Neural cell (in vitro differentiated cells): ENCODE measurements around the gene IFT43. TPM values are rescaled to one million over a fixed set of nuclear protein-coding genes. Genes with fewer than 3 reads are reported as not detected.

Experiments used
- H2AFZ ChIP-seq: fragments of 200-600, 300-800 bp; sonication (generic), shearing (Covaris generic); 2 replicates; pipeline ENCODE4 v1.6.0; 2014; ENCODE audit warnings: low read depth, mild to moderate bottlenecking, antibody characterized with exemption, low read length, moderate library complexity
- H3F3A ChIP-seq: fragments of 200-600 bp; shearing (Covaris generic); 2 replicates; pipeline ENCODE4 v1.6.1; 2016; ENCODE audit warnings: mild to moderate bottlenecking, moderate library complexity, mixed read lengths, antibody characterized with exemption, low read length; ENCODE audit not compliant: insufficient read depth, poor library complexity, severe bottlenecking
- H3K27ac ChIP-seq: fragments of 200-600, 300-800 bp; sonication (generic), shearing (Covaris generic); 2 replicates; pipeline ENCODE4 v1.5.1; 2014; ENCODE audit warnings: mild to moderate bottlenecking, low read length, moderate library complexity
- H3K27me3 ChIP-seq: fragments of 300-800, 200-600 bp; sonication (generic), shearing (Covaris generic); 2 replicates; pipeline ENCODE4 v1.6.0; 2014; ENCODE audit warnings: mild to moderate bottlenecking, low read depth, low read length, moderate library complexity; ENCODE audit not compliant: insufficient read depth
- H3K36me3 ChIP-seq: fragments of 300-800, 200-600 bp; sonication (generic), shearing (Covaris generic); 2 replicates; pipeline ENCODE4 v1.5.1; 2014; ENCODE audit warnings: mild to moderate bottlenecking, antibody characterized with exemption, low read length, moderate library complexity; ENCODE audit not compliant: insufficient read depth
- H3K4me2 ChIP-seq: fragments of 300-800, 200-600 bp; sonication (generic), shearing (Covaris generic); 2 replicates; pipeline ENCODE4 v1.6.0; 2014; ENCODE audit warnings: mild to moderate bottlenecking, low read length
- H3K4me3 ChIP-seq: fragments of 300-800, 200-600 bp; sonication (generic), shearing (Covaris generic); 2 replicates; pipeline ENCODE4 v1.5.1; 2014; ENCODE audit warnings: mild to moderate bottlenecking, low read length, moderate library complexity
- H3K79me2 ChIP-seq: fragments of 200-600 bp; shearing (Covaris generic); replicated peaks from 2 replicates; pipeline ENCODE4 v1.6.0; 2014; ENCODE audit warnings: mild to moderate bottlenecking, low read length, moderate library complexity; ENCODE audit not compliant: insufficient read depth
- H3K9ac ChIP-seq: fragments of 300-800, 200-600 bp; sonication (generic), shearing (Covaris generic); 2 replicates; pipeline ENCODE4 v1.6.1; 2016; ENCODE audit warnings: mild to moderate bottlenecking, low read length, mixed read lengths
- H3K9me2 ChIP-seq: fragments of 200-600 bp; shearing (Covaris generic); 2 replicates; pipeline ENCODE4 v1.6.1; 2016; ENCODE audit warnings: mild to moderate bottlenecking, low read length, mixed read lengths; ENCODE audit not compliant: insufficient read depth
- H3K9me3 ChIP-seq: fragments of 200-600, 300-800 bp; sonication (generic), shearing (Covaris generic); 2 replicates; pipeline ENCODE4 v1.6.1; 2016; ENCODE audit warnings: mild to moderate bottlenecking, mixed run types, low read length, moderate library complexity, mixed read lengths
- H4K20me1 ChIP-seq: fragments of 200-600 bp; shearing (Covaris generic); 2 replicates; pipeline ENCODE4 v1.6.1; 2016; ENCODE audit warnings: mild to moderate bottlenecking, mixed run types; ENCODE audit not compliant: insufficient read depth
- EP300 ChIP-seq: fragments of 450-650 bp; conservative IDR thresholded peaks from 2 replicates; pipeline ENCODE4 v1.6.1; 2014; ENCODE audit warnings: antibody characterized with exemption, mild to moderate bottlenecking, moderate library complexity; ENCODE audit not compliant: poor library complexity, severe bottlenecking
- EZH2 ChIP-seq: fragments of 200-600, 300-800 bp; shearing (Covaris generic), sonication (generic); IDR thresholded peaks from 2 replicates; pipeline ENCODE4 v1.6.1; 2014; ENCODE audit warnings: antibody characterized with exemption, low read length, borderline replicate concordance, mild to moderate bottlenecking; ENCODE audit not compliant: insufficient read depth, poor library complexity, severe bottlenecking
- MXI1 ChIP-seq: fragments of 450-650 bp; conservative IDR thresholded peaks from 2 replicates; pipeline ENCODE4 v1.6.1; 2014; ENCODE audit warnings: antibody characterized with exemption, mild to moderate bottlenecking; ENCODE audit not compliant: poor library complexity, severe bottlenecking
- POLR2AphosphoS5 ChIP-seq: IDR thresholded peaks from 2 replicates; pipeline ENCODE4 v1.6.1; 2012
- RAD21 ChIP-seq: fragments of 450-650 bp; conservative IDR thresholded peaks from 2 replicates; pipeline ENCODE4 v1.6.1; 2014; ENCODE audit warnings: antibody characterized with exemption, mild to moderate bottlenecking, moderate library complexity
- SMC3 ChIP-seq: fragments of 450-650 bp; conservative IDR thresholded peaks from 2 replicates; pipeline ENCODE4 v1.6.1; 2014; ENCODE audit warnings: antibody characterized with exemption, mild to moderate bottlenecking, moderate library complexity; ENCODE audit not compliant: poor library complexity
- TAF1 ChIP-seq: IDR thresholded peaks from 2 replicates; pipeline ENCODE4 v1.6.1; 2012; ENCODE audit warnings: low read depth
- polyA plus RNA-seq: library from polyadenylated mRNA; depleted of rRNA; stranded (reverse); fragments of >200 nt; gene quantifications from 2 replicates; pipeline ENCODE4 v1.2.3, GENCODE V29; 2014
- TF ChIP-seq, protein P1 (sequence below): fragments of 450-650 bp; IDR thresholded peaks from 2 replicates; pipeline ENCODE4 v1.5.1; 2014; ENCODE audit warnings: antibody characterized with exemption, mild to moderate bottlenecking, moderate library complexity; ENCODE audit not compliant: poor library complexity, severe bottlenecking
- TF ChIP-seq, protein P2 (sequence below): IDR thresholded peaks from 2 replicates; pipeline ENCODE4 v1.6.1; 2012; ENCODE audit warnings: borderline replicate concordance

The IFT43 gene
- polyA plus RNA-seq, 1 donor from 2014 or later = 102 TPM

DNA sequence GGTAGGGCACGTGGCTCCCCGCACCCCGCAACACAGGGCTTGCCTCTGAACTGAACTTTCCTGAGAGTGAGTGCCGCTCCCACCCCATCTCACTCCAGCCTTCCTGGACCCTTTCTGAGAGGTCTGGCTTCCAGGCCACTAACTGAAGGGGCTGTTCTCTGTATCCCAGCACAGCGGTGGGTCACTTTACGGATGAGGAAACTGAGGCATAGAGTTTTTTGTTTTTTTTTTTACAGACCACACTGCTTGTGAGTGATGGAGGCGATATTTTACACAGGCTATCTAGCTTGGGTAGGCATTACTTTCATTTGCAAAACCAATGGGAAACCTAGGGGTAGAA lies 2.6 kb upstream of the IFT43 start:
- H3K79me2 ChIP-seq = peaks cover 11% of the 10 kb centered on the region
- H3K4me2 ChIP-seq = no peak overlapping the region
- TF ChIP-seq POLR2AphosphoS5 = no peak
- TF ChIP-seq, protein P1, sequence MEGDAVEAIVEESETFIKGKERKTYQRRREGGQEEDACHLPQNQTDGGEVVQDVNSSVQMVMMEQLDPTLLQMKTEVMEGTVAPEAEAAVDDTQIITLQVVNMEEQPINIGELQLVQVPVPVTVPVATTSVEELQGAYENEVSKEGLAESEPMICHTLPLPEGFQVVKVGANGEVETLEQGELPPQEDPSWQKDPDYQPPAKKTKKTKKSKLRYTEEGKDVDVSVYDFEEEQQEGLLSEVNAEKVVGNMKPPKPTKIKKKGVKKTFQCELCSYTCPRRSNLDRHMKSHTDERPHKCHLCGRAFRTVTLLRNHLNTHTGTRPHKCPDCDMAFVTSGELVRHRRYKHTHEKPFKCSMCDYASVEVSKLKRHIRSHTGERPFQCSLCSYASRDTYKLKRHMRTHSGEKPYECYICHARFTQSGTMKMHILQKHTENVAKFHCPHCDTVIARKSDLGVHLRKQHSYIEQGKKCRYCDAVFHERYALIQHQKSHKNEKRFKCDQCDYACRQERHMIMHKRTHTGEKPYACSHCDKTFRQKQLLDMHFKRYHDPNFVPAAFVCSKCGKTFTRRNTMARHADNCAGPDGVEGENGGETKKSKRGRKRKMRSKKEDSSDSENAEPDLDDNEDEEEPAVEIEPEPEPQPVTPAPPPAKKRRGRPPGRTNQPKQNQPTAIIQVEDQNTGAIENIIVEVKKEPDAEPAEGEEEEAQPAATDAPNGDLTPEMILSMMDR = no peak
- TF ChIP-seq, protein P2, sequence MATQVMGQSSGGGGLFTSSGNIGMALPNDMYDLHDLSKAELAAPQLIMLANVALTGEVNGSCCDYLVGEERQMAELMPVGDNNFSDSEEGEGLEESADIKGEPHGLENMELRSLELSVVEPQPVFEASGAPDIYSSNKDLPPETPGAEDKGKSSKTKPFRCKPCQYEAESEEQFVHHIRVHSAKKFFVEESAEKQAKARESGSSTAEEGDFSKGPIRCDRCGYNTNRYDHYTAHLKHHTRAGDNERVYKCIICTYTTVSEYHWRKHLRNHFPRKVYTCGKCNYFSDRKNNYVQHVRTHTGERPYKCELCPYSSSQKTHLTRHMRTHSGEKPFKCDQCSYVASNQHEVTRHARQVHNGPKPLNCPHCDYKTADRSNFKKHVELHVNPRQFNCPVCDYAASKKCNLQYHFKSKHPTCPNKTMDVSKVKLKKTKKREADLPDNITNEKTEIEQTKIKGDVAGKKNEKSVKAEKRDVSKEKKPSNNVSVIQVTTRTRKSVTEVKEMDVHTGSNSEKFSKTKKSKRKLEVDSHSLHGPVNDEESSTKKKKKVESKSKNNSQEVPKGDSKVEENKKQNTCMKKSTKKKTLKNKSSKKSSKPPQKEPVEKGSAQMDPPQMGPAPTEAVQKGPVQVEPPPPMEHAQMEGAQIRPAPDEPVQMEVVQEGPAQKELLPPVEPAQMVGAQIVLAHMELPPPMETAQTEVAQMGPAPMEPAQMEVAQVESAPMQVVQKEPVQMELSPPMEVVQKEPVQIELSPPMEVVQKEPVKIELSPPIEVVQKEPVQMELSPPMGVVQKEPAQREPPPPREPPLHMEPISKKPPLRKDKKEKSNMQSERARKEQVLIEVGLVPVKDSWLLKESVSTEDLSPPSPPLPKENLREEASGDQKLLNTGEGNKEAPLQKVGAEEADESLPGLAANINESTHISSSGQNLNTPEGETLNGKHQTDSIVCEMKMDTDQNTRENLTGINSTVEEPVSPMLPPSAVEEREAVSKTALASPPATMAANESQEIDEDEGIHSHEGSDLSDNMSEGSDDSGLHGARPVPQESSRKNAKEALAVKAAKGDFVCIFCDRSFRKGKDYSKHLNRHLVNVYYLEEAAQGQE = no peak
- TF ChIP-seq EP300 = no peak
- no peak for TF ChIP-seq MXI1
- no peak for TF ChIP-seq RAD21
- no peak for TF ChIP-seq SMC3
- H4K20me1 ChIP-seq = no peaks in the 10 kb centered on the region
- peaks cover 5% of the 10 kb centered on the region for H3K27me3 ChIP-seq
- no peaks in the 10 kb centered on the region for H3K9me3 ChIP-seq
- no peak overlapping the region for H3K27ac ChIP-seq
- no peak overlapping the region for H3K9ac ChIP-seq
- H2AFZ ChIP-seq = no peak overlapping the region
- H3F3A ChIP-seq = no peaks in the 10 kb centered on the region
- H3K9me2 ChIP-seq = no peaks in the 10 kb centered on the region
- H3K36me3 ChIP-seq = no peaks in the 10 kb centered on the region
- peak overlapping the region; percentile 83 for H3K4me3 ChIP-seq

DNA sequence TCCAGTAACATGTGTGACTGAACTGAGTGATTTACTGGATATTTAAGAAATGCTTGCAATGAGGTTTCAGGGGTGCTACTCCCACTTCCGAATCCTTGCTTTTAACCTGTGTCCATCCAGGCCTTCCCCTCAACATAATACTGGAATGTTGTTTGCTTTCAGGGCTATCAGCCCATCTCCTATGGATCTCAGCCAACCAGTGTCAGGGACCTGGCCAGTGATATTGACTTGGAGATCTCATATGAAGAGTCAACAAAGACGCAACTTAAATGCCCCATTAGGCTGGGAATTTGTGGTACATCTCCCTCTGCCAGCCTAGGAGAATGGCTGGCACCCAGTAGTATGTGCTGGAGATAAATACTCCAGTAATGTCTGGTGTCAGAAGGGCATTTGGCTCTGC lies 889 bp upstream of the IFT43 start:
- Histone ChIP-seq H3K79me2 (peaks cover 11% of the 10 kb centered on the region), H3K9ac (no peak overlapping the region), H3K27me3 (peaks cover 5% of the 10 kb centered on the region), H3K4me2 (no peak overlapping the region), H3F3A (no peaks in the 10 kb centered on the region), H3K9me2 (no peaks in the 10 kb centered on the region), H3K27ac (no peak overlapping the region), H3K4me3 (no peak overlapping the region), H4K20me1 (no peaks in the 10 kb centered on the region), H3K36me3 (no peaks in the 10 kb centered on the region), H3K9me3 (no peaks in the 10 kb centered on the region), H2AFZ (no peak overlapping the region)
- TF ChIP-seq RAD21 (no peak), SMC3 (no peak), TAF1 (no peak), EZH2 (no peak), POLR2AphosphoS5 (no peak), EP300 (no peak)
- TF ChIP-seq, protein P1 = no peak
- TF ChIP-seq, protein P2 = no peak
